NB4 (cell line): ENCODE data around the gene SNRPB.

Experiments used
- MYC ChIP-seq: IDR thresholded peaks from 2 replicates; pipeline ENCODE4 v1.6.1; 2011; ENCODE audit warnings: low read depth, low read length
- POLR2A ChIP-seq: IDR thresholded peaks from 2 replicates; pipeline ENCODE4 v1.6.1; 2011; ENCODE audit warnings: mild to moderate bottlenecking; ENCODE audit not compliant: insufficient read length; ENCODE audit errors: extremely low read depth
- TF ChIP-seq, protein P1 (sequence below): IDR thresholded peaks from one replicate; pipeline ENCODE4 v1.5.1; 2012; ENCODE audit warnings: low read depth, low read length
- TF ChIP-seq, protein P2 (sequence below): IDR thresholded peaks from 2 replicates; pipeline ENCODE4 v1.6.1; 2011; ENCODE audit warnings: low read depth, low read length

DNA sequence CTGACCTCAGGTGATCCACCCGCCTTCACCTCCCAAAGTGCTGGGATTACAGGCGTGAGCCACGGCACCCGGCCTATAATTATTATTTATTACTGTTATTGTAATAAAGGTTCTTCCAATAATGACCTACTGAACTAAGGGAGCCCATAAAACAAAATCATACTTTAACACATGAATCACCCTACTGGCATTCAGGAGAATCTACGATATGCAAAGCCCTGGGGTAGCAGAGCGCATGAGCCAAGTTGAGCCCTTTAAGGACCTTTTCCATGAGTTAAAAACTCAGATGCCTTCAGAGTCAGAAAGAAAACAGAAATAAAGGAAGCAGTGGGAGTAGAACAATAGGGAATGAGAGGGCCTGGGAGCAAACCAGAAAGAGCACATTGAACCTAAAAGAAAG is 41.5 kb downstream of the SNRPB start:
- TF ChIP-seq MYC (no peak), POLR2A (no peak)
- TF ChIP-seq, protein P1, sequence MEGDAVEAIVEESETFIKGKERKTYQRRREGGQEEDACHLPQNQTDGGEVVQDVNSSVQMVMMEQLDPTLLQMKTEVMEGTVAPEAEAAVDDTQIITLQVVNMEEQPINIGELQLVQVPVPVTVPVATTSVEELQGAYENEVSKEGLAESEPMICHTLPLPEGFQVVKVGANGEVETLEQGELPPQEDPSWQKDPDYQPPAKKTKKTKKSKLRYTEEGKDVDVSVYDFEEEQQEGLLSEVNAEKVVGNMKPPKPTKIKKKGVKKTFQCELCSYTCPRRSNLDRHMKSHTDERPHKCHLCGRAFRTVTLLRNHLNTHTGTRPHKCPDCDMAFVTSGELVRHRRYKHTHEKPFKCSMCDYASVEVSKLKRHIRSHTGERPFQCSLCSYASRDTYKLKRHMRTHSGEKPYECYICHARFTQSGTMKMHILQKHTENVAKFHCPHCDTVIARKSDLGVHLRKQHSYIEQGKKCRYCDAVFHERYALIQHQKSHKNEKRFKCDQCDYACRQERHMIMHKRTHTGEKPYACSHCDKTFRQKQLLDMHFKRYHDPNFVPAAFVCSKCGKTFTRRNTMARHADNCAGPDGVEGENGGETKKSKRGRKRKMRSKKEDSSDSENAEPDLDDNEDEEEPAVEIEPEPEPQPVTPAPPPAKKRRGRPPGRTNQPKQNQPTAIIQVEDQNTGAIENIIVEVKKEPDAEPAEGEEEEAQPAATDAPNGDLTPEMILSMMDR, result no peak
- TF ChIP-seq, protein P2, sequence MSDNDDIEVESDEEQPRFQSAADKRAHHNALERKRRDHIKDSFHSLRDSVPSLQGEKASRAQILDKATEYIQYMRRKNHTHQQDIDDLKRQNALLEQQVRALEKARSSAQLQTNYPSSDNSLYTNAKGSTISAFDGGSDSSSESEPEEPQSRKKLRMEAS, result no peak
